Measurements from ENCODE around the gene PCIF1.
"Not testable (repeated sequence)": the region's sequence is repeated elsewhere in the genome, so short reads cannot be mapped to it uniquely, and the experiment has no call there.

Gene PCIF1

DNA sequence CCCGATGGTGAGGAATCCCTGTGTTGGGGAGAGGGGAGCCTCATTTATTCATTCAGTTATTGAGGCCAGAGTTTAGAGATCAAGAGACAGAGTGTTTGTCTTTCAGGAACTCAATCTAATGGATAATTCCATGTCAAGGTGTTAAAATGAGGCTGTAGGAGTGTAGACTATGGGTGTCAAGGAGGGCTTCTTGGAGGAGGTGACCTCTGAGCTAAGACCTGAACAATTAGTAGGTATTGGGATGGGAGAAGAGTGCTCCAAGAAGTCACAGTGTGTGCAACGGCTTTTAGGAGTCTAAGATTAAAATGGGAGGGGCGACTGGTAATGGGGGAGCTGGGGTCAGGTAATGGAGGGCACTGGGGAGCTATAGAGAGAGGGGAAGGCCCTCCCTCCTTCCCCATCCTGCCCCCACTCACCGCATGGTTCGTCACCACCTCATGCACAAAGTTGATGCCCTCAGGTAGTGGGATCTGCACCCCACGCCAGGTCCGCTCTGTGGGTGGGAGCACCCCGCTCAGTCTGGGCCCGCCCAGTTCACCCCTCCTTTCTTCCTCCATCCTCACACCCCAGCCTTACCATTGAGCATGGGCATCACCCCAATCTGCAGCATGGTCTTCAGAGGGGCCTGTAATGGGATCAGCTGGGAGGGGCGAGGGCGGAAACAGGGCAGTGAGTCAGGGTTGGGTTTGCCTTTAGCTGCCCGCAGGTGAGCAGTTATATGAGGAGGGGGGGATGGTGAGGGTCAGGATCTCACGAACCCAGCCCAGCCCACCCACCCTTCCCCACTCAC, 35.2 kb upstream of the PCIF1 start:
- H3K9ac ChIP-seq, result 0 out of 22 replicates have a peak overlapping the region, but pooled peaks of 1 of the 11 experiments have one; percentile 10
- peaks cover 0 to 94% (median 0%) of the 10 kb centered on the region in 11 experiments; a peak in 9 of 22 replicates for H4K20me1 ChIP-seq
- H3K9me3 ChIP-seq (replicated peaks in 1 of 11), result no peaks in the 10 kb centered on the region
- no peak overlapping the region for H3K27ac ChIP-seq
- H3K27me3 ChIP-seq, result no peaks in the 10 kb centered on the region
- peaks cover 19 to 41% (median 28%) of the 10 kb centered on the region in 10 experiments for H3K4me1 ChIP-seq
- no peak overlapping the region for H3K4me3 ChIP-seq
- H3K36me3 ChIP-seq, result peaks cover 53 to 98% (median 64%) of the 10 kb centered on the region in 11 experiments
- no peak overlapping the region for H3K4me2 ChIP-seq
- no peak for TF ChIP-seq Cebpa-rat (IDR thresholded peaks at IDR 0.05)

DNA sequence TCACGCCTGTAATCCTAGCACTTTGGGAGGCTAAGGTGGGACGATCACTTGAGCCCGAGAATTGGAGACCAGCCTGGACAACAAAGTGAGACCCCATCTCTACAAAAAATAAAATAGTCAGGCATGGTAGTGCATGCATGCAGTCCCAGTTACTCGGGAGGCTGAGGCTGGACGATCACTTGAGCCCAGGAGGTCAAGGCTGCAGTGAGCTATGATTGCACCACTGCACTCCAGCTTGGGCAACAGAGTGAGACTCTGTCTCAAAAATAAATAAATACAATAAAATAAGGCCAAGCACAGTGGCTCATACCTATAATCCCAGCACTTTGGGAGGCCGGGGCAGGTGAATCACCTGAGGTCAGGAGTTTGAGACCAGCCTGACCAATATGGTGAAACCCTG, 33.2 kb upstream of the PCIF1 start:
- peaks cover 22 to 46% (median 38%) of the 10 kb centered on the region in 10 experiments for H3K4me1 ChIP-seq
- peaks cover 0 to 82% (median 0%) of the 10 kb centered on the region in 11 experiments; a peak in 9 of 22 replicates for H4K20me1 ChIP-seq
- H3K36me3 ChIP-seq, result peaks cover 32 to 98% (median 43%) of the 10 kb centered on the region in 11 experiments
- H3K9ac ChIP-seq; H3K27me3 ChIP-seq; H3K4me3 ChIP-seq; H3K27ac ChIP-seq; H3K9me3 ChIP-seq (replicated peaks in 1 of 11): not testable (repeated sequence)
- H3K4me2 ChIP-seq, result peak overlapping the region in 9 of 11 experiments; percentile 60 to 94 (median 86); a peak in 13 of 22 replicates

DNA sequence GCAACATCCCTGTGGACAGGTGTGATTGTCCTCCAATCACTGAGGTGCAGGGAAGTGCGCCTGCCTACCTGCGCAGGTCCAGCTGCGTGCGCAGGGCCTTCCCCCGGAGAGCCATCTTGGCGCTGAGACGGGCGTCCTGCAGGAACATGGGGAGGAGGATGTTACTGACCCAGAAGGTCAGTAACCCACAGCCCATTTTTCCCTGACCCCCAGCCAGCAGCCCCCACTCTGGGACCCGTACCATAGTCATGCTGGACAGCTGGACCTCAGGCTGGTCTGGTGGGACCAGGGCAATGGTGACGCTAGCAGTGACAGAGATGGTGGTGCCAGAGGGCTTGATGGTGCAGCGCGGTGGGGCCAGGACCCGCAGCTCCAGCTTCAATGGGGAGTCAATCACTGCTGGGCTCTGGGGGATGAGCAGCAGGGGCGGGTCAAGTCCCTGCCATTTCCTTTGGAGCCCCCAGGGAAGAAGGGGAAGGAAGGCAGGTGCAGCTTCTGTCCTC, 32.2 kb upstream of the PCIF1 start:
- peak overlapping the region in 2 of 10 experiments; percentile 8 to 9; a peak in 1 of 20 replicates for H3K4me3 ChIP-seq
- peak overlapping the region in 6 of 11 experiments; percentile 15 to 50 (median 38); a peak in 8 of 22 replicates for H3K9ac ChIP-seq
- H3K4me2 ChIP-seq, result peak overlapping the region in 10 of 11 experiments; percentile 42 to 94 (median 85); a peak in 19 of 22 replicates

DNA sequence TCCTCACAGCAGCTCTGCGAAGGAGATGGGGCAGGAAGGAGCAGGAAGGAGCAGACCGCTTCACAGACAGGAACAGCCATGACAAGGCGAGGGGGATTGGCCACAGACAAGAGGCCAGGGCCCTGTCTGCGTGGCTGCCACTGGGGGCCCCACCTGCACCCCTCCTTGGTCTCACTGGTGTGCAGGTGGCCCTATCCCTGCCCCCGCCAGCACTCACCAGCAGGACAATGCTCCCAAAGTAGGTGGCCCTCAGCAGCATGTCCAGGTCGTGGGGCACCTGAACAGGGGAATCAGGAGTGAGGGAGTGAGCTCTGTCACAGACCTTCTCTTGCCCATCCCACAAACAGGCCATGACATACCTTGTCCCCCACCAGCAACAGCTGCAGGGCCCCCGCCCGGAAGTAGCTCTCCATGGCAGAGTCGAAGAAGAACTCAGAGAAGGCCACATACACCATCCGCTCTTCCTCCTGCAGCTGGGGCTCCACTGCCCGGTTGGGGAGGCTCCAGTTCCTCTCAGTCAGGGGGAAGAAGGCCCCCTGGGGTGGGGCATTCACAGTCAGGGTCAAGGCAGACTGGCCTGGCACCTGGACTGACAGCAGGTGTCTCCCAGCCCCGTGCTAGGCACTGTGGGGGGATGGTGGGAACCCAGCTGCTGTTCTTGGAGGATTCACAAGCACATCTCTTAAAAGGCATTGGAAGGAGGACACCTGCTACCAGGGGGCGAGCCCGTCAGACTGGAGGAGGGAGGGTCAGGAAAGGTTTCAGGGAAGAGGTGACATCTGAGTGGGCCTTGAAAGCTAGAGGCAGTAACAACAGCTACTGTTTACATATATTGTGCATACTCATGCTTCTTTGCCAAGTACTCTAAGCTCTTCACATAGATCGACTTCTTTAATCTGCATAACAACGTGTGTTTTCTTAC, 29.6 kb upstream of the PCIF1 start:
- H3K9ac ChIP-seq, result peak overlapping the region in 5 of 11 experiments; percentile 15 to 35 (median 19); a peak in 5 of 22 replicates
- H3K4me2 ChIP-seq, result peak overlapping the region; percentile 10 to 73 (median 39); a peak in 19 of 22 replicates
- no peak for TF ChIP-seq Cebpa-rat (IDR thresholded peaks at IDR 0.05)

More for the DNA sequence above, 32.2 kb upstream of the PCIF1 start:
- Histone ChIP-seq H3K27me3 (no peaks in the 10 kb centered on the region), H4K20me1 (peaks cover 0 to 74% (median 0%) of the 10 kb centered on the region in 11 experiments; a peak in 9 of 22 replicates), H3K4me1 (peaks cover 18 to 46% (median 38%) of the 10 kb centered on the region in 10 experiments), H3K27ac (peak overlapping the region in 4 of 11 experiments; percentile 28 to 58 (median 54); a peak in 4 of 22 replicates), H3K9me3 (replicated peaks in 1 of 11) (no peaks in the 10 kb centered on the region), H3K36me3 (peaks cover 23 to 95% (median 34%) of the 10 kb centered on the region in 11 experiments)
- no peak for TF ChIP-seq Cebpa-rat (IDR thresholded peaks at IDR 0.05)

DNA sequence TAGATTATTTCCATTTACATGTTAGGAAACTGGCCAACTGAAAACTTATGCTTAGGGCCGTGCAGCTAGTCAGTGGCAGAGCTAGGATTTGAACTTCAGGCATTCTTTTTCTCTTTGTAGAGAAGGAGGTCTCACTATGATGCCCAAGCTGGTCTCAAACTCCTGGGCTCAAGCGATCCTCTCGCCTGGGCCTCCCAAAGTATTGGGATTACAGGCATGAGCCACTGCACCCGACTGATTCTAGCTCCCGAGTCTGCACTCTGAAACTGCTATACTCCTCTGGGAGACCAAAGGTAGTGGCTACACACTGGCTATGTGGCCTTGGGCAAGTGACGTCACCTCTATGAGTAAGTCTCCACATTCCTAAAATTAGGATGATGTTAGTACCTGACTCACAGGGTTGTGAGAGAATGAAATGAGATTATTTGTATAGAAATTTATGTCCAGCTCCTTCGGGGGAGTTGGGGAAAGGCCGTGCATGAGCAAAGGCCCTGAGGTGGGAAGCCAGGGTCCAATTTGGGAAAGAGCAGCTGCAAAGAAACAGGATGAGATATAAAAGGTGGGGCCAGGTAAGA, 28.9 kb upstream of the PCIF1 start:
- Histone ChIP-seq H3K27ac (0 out of 22 replicates have a peak overlapping the region, but pooled peaks of 1 of the 11 experiments have one; percentile 3), H3K36me3 (peaks cover 0 to 86% (median 7%) of the 10 kb centered on the region in 11 experiments; a peak in 9 of 22 replicates), H3K9me3 (replicated peaks in 1 of 11) (no peaks in the 10 kb centered on the region), H3K4me1 (peaks cover 37 to 65% (median 53%) of the 10 kb centered on the region in 10 experiments), H4K20me1 (peaks cover 0 to 64% (median 0%) of the 10 kb centered on the region in 11 experiments; a peak in 4 of 22 replicates), H3K4me2 (no peak overlapping the region), H3K9ac (peak overlapping the region in 1 of 11 experiments; percentile 9; a peak in 1 of 22 replicates), H3K27me3 (no peaks in the 10 kb centered on the region), H3K4me3 (no peak overlapping the region)
- TF ChIP-seq Cebpa-rat (IDR thresholded peaks at IDR 0.05), result no peak

More for the DNA sequence above, 29.6 kb upstream of the PCIF1 start:
- Histone ChIP-seq H3K4me1 (peaks cover 29 to 57% (median 46%) of the 10 kb centered on the region in 10 experiments), H4K20me1 (peaks cover 0 to 69% (median 0%) of the 10 kb centered on the region in 11 experiments; a peak in 5 of 22 replicates), H3K36me3 (peaks cover 0 to 91% (median 11%) of the 10 kb centered on the region in 11 experiments; a peak in 13 of 22 replicates), H3K27ac (peak overlapping the region in 6 of 11 experiments; percentile 3 to 55 (median 20); a peak in 7 of 22 replicates), H3K4me3 (no peak overlapping the region), H3K9me3 (replicated peaks in 1 of 11) (no peaks in the 10 kb centered on the region), H3K27me3 (no peaks in the 10 kb centered on the region)

DNA sequence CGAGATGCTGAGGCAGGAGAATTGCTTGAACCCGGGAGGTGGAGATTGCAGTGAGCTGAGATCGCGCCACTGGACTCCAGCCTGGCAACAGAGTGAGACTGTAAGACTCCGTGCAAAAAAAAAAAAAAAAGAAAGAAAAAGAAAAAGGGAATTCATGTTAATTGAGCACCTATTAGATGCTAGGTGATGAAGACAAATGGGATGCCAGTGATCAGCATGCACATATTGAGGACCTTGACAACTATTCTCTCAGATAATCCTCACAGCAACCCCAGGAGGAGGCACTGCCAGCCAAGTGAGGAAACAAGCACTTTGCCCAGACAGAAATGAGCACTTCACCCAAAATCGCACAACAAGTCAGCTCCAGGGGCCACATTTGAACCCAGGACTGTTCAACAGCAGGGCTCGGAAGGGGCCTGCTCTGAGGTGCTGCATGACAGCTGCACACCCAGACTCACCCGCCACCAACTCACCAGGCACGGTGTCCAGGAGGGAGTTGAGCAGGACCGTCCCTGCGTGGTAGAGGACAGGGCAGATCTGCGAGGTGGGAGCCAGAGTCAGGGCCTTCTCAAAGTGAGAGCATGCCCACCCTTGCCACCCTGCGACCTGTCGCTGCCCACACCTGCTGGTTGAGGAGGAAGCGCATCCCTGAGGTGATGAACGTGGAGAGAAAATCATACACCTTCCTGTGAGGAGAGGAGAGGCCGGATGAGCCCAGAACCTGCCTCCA, 27.1 kb upstream of the PCIF1 start:
- H4K20me1 ChIP-seq, result peaks cover 0 to 48% (median 0%) of the 10 kb centered on the region in 11 experiments; a peak in 3 of 22 replicates
- peak overlapping the region in 1 of 11 experiments; percentile 8; a peak in 1 of 22 replicates for H3K9ac ChIP-seq
- H3K4me2 ChIP-seq, result no peak overlapping the region
- H3K9me3 ChIP-seq (replicated peaks in 1 of 11), result no peaks in the 10 kb centered on the region
- no peak overlapping the region for H3K27ac ChIP-seq
- H3K36me3 ChIP-seq, result peaks cover 0 to 68% (median 0%) of the 10 kb centered on the region in 11 experiments; a peak in 4 of 22 replicates
- no peak overlapping the region for H3K4me3 ChIP-seq
- H3K27me3 ChIP-seq, result peaks cover 0 to 14% (median 14%) of the 10 kb centered on the region in 11 experiments; a peak in 20 of 22 replicates
- TF ChIP-seq Cebpa-rat (IDR thresholded peaks at IDR 0.05), result no peak
- peaks cover 45 to 61% (median 54%) of the 10 kb centered on the region in 10 experiments for H3K4me1 ChIP-seq

DNA sequence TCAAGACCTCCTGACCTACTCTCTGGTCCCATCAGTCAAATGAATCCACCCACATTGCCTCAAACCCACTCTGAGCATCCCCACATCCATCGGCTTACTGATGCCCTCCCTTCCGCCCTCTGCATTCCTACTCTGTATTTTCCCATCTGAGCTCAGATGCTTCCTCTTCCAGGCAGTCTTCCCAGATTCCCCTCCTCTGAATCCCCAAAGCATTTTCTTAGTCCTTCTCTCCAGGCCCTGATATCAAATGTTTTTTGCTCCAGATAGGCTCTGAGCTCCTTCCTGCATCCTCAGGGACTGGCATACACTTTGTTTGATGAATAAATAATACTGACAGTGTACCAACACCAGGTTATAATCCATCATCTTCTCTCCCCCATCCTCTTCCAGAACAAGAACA, 26.4 kb upstream of the PCIF1 start:
- Histone ChIP-seq H3K27me3 (peaks cover 0 to 20% (median 19%) of the 10 kb centered on the region in 11 experiments; a peak in 20 of 22 replicates), H3K4me2 (peak overlapping the region in 1 of 11 experiments; percentile 16; a peak in 1 of 22 replicates), H3K4me1 (peaks cover 46 to 60% (median 53%) of the 10 kb centered on the region in 10 experiments), H3K36me3 (peaks cover 0 to 61% (median 0%) of the 10 kb centered on the region in 11 experiments; a peak in 4 of 22 replicates), H3K9me3 (replicated peaks in 1 of 11) (no peaks in the 10 kb centered on the region), H3K9ac (peak overlapping the region in 1 of 11 experiments; percentile 8; a peak in 1 of 22 replicates), H3K4me3 (no peak overlapping the region), H3K27ac (no peak overlapping the region; a peak in 1 of 22 replicates), H4K20me1 (peaks cover 0 to 41% (median 0%) of the 10 kb centered on the region in 11 experiments; a peak in 3 of 22 replicates)
- TF ChIP-seq Cebpa-rat (IDR thresholded peaks at IDR 0.05), result no peak
